SH-SY5Y (cell line): ENCODE data around the gene ORAI2.

Experiments used
- GATA2 ChIP-seq: IDR thresholded peaks from 2 replicates; pipeline ENCODE4 v1.6.1; 2011; ENCODE audit warnings: mild to moderate bottlenecking, low read depth, low read length
- GATA3 ChIP-seq: IDR thresholded peaks from 2 replicates; pipeline ENCODE4 v1.6.1; 2011; ENCODE audit warnings: low read depth, mild to moderate bottlenecking, low read length, moderate library complexity

DNA sequence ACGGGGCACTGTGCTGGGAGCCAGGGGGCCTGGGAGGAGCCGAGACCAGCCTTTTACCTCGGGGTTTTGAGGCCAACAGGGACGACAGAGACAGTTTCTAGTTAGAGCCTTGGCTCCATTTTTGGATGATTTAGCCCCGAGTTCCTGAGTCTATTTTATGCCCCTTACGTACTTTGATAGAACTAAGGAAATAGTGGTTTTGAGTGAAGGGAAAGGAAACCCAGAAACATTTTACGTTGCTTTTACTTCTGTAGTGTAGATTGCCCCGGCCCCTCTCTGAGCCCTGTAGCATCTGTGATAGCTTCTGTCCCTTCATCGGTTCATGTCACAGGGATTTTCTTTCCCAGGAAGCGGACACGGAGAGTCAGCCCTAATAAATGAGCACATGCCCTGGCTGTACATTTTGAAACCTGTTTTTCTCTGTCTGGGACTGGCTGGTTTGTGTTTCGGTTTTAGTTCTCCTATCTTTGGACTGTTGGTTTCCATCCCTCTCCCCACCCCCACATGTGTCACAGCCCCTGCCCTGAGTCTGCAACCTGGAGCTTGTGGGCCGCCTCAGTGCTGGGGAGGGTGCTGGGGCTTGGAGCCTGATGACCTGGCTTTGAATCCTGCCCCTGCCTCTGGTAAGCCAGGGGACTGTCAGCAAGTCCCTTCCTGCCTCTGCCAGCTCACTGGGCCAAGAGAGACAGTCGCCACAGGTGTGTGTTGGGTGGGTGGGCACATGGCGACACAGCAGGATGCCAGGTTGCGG lies 6.9 kb upstream of the ORAI2 start:
- TF ChIP-seq GATA2 (no peak), GATA3 (no peak)
